ENCODE results near the gene SPACA6. TPM values are rescaled to one million over a fixed set of nuclear protein-coding genes. Genes with fewer than 3 reads are reported as not detected.
A peak's percentile ranks its signal among the peaks of the same experiment; 100 is the strongest.

SPACA6 gene
- total RNA-seq, 1 experiment from 2014 or later = 3.6 TPM

GRCh38 chr19:51687791-51688670, 5.1 kb upstream of the SPACA6 start:
- Mint-ChIP-seq H3K4me1 (ENCODE audit: low read depth, unreplicated experiment) (peaks cover 27% of the 10 kb centered on the region), H3K4me3 (ENCODE audit: unreplicated experiment) (peak overlapping the region; percentile 84), H3K9me3 (ENCODE audit: unreplicated experiment) (peaks cover 7% of the 10 kb centered on the region), H3K27me3 (ENCODE audit: insufficient read depth, unreplicated experiment) (no peaks in the 10 kb centered on the region), H3K36me3 (ENCODE audit: insufficient read depth, unreplicated experiment) (no peaks in the 10 kb centered on the region), H3K27ac (ENCODE audit: unreplicated experiment) (peak overlapping the region; percentile 16)
- POLR2A ChIA-PET = no interaction called here
- CTCF ChIA-PET = interaction anchor here (0.9 to 2.1 kb wide), 4 partner anchors 15 to 31 kb away, joined by 3 to 7 read pairs (median 5); no protein-coding TSS in a partner anchor
- no peaks in the 10 kb centered on the region for H3K27me3 ChIP-seq (replicated peaks; ENCODE audit: control insufficient read depth, insufficient read depth, low read length)
- H3K4me3 ChIP-seq (ENCODE audit: low read depth, low read length) = peak overlapping the region; percentile 51
- 0 out of 2 replicates have a peak, but pooled peaks cover 4% of the 10 kb centered on the region for H3K9me3 ChIP-seq
- BruUV-seq (replicated peaks) = TSS peak; percentile 35
- intact Hi-C loops (cut with micrococcal nuclease; ENCODE audit: unreplicated experiment) = no loop called here
- H3K36me3 ChIP-seq (ENCODE audit: control insufficient read depth, insufficient read depth, low read length) = no peaks in the 10 kb centered on the region
- peak; percentile 37 to 51 for DNase-seq
- no peak for TF ChIP-seq CTCF (IDR thresholded peaks at IDR 0.05; ENCODE audit: insufficient read depth in 1 of 2, low read depth in 1 of 2, low read length in 1 of 2, severe bottlenecking in 1 of 2, unreplicated experiment in 1 of 2)
- H3K4me1 ChIP-seq = peaks cover 20% of the 10 kb centered on the region

- CTCF ChIA-PET = interaction anchor here (0.8 to 2.1 kb wide), 3 partner anchors 15 to 32 kb away, joined by 3 to 7 read pairs (median 3); no protein-coding TSS in a partner anchor
- TF ChIP-seq CTCF (IDR thresholded peaks at IDR 0.05; ENCODE audit: insufficient read depth in 1 of 2, low read depth in 1 of 2, low read length in 1 of 2, severe bottlenecking in 1 of 2, unreplicated experiment in 1 of 2) = no peak
- DNase-seq = peak; percentile 74 to 77
- Mint-ChIP-seq H3K4me1 (ENCODE audit: low read depth, unreplicated experiment) (peaks cover 27% of the 10 kb centered on the region), H3K9me3 (ENCODE audit: unreplicated experiment) (no peaks in the 10 kb centered on the region), H3K36me3 (ENCODE audit: insufficient read depth, unreplicated experiment) (peaks cover 3% of the 10 kb centered on the region), H3K4me3 (ENCODE audit: unreplicated experiment) (peak overlapping the region; percentile 84), H3K27me3 (ENCODE audit: insufficient read depth, unreplicated experiment) (no peaks in the 10 kb centered on the region), H3K27ac (ENCODE audit: unreplicated experiment) (peak overlapping the region; percentile 16)
- Histone ChIP-seq H3K27me3 (replicated peaks; ENCODE audit: control insufficient read depth, insufficient read depth, low read length) (no peaks in the 10 kb centered on the region), H3K4me3 (ENCODE audit: low read depth, low read length) (peak overlapping the region; percentile 51), H3K9me3 (0 out of 2 replicates have a peak, but pooled peaks cover 4% of the 10 kb centered on the region), H3K36me3 (ENCODE audit: control insufficient read depth, insufficient read depth, low read length) (no peaks in the 10 kb centered on the region), H3K4me1 (peaks cover 20% of the 10 kb centered on the region)
- BruUV-seq (replicated peaks) = no TSS peak
- POLR2A ChIA-PET = interaction anchor here (0.6 kb wide), 1 partner anchor 347 kb away, joined by 5 read pairs; no protein-coding TSS in a partner anchor
- intact Hi-C loops (cut with micrococcal nuclease; ENCODE audit: unreplicated experiment) = loop anchor here (1.0 kb wide), 1 partner anchor 15 kb away; no protein-coding TSS in a partner anchor
Measured at GRCh38 chr19:51688671-51689571, 4.2 kb upstream of the SPACA6 start.
